OCI-LY7 (cell line): Measurements from ENCODE around the gene LGALS1. TPM values are rescaled to one million over a fixed set of nuclear protein-coding genes. Genes with fewer than 3 reads are reported as not detected.
A peak's percentile ranks its signal among the peaks of the same experiment; 100 is the strongest.

Experiments
- BruUV-seq: library from RNA; stranded (reverse); fragments of 400-500 nt; replicated peaks from 2 replicates; lab custom pipeline; 2021; lab: Mats Ljungman, UMichigan
- CTCF ChIA-PET: fragments of 300-600 bp; sonication (Branson Sonifier 250); formaldehyde crosslinking; loops from one replicate; lab custom pipeline; 2022; ENCODE audit warnings: antibody characterized with exemption; ENCODE audit not compliant: unreplicated experiment; lab: Charles Lee
- POLR2A ChIA-PET: fragments of 300-600 bp; sonication (Branson Sonifier 250); formaldehyde crosslinking; loops from one replicate; lab custom pipeline; 2022; ENCODE audit warnings: antibody characterized with exemption; lab: Charles Lee
- DNase-seq: peaks from one replicate; pipeline ENCODE4 v3.0.0-alpha.2; 2015; ENCODE audit warnings: low spot score
- H2AFZ ChIP-seq: fragments of 200-600 bp; sonication (generic), shearing (Covaris generic); 2 replicates; pipeline ENCODE4 v1.6.1; 2014; ENCODE audit warnings: mild to moderate bottlenecking, antibody characterized with exemption, low read length, moderate library complexity
- H3K27ac ChIP-seq: fragments of 200-600 bp; sonication (generic); 2 replicates; pipeline ENCODE4 v1.5.1; 2014; ENCODE audit warnings: mixed run types, low read depth, mild to moderate bottlenecking, moderate library complexity, low read length, inconsistent platforms; ENCODE audit not compliant: poor library complexity, severe bottlenecking
- H3K36me3 ChIP-seq: fragments of 200-600 bp; sonication (generic); 2 replicates; pipeline ENCODE4 v1.6.1; 2014; ENCODE audit warnings: mild to moderate bottlenecking, antibody characterized with exemption, low read length, moderate library complexity, mixed read lengths; ENCODE audit not compliant: insufficient read depth
- H3K4me1 ChIP-seq: fragments of 200-600 bp; sonication (generic); 2 replicates; pipeline ENCODE4 v1.5.1; 2014; ENCODE audit warnings: mild to moderate bottlenecking, low read length; ENCODE audit not compliant: insufficient read depth, poor library complexity, severe bottlenecking
- H3K4me2 ChIP-seq: fragments of 200-600 bp; sonication (generic); 2 replicates; pipeline ENCODE4 v1.6.1; 2014; ENCODE audit warnings: mild to moderate bottlenecking, low read length
- H3K4me3 ChIP-seq: fragments of 200-600 bp; sonication (generic); 2 replicates; pipeline ENCODE4 v1.5.1; 2014; ENCODE audit warnings: mild to moderate bottlenecking, low read depth, low read length; ENCODE audit not compliant: poor library complexity, severe bottlenecking
- H3K79me2 ChIP-seq: fragments of 200-600 bp; sonication (generic); 2 replicates; pipeline ENCODE4 v1.6.1; 2016; ENCODE audit warnings: low read depth, mild to moderate bottlenecking, low read length, moderate library complexity, mixed read lengths; ENCODE audit not compliant: insufficient read depth
- H3K9me2 ChIP-seq: fragments of 200-600 bp; sonication (generic); 2 replicates; pipeline ENCODE4 v1.6.1; 2016; ENCODE audit warnings: mild to moderate bottlenecking, low read length, mixed read lengths; ENCODE audit not compliant: insufficient read depth
- H3K9me3 ChIP-seq: fragments of 200-600 bp; sonication (generic); 2 replicates; pipeline ENCODE4 v1.6.1; 2014; ENCODE audit warnings: mild to moderate bottlenecking, mixed run types, low read length, mixed read lengths
- H4K20me1 ChIP-seq: fragments of 200-600 bp; sonication (generic); 2 replicates; pipeline ENCODE4 v1.6.1; 2014; ENCODE audit warnings: mild to moderate bottlenecking, antibody characterized with exemption, low read length, moderate library complexity, mixed read lengths; ENCODE audit not compliant: insufficient read depth
- CTCF ChIP-seq: fragments of 200-600 bp; sonication (generic); conservative IDR thresholded peaks from 2 replicates; pipeline ENCODE4 v1.5.1; 2014; ENCODE audit warnings: mild to moderate bottlenecking, antibody characterized with exemption, low read length, moderate library complexity, mixed read lengths
- EZH2phosphoT487 ChIP-seq: fragments of 200-600 bp; sonication (generic); IDR thresholded peaks from 2 replicates; pipeline ENCODE4 v1.6.1; 2018; ENCODE audit warnings: low read depth, borderline replicate concordance, mild to moderate bottlenecking, mixed run types, antibody characterized with exemption, low read length, moderate library complexity, mixed read lengths
- intact Hi-C: fragments of 100-400 bp; cut with micrococcal nuclease; formaldehyde crosslinking; loops from one replicate; pipeline ENCODE4 v1.10.0; 2022; ENCODE audit not compliant: unreplicated experiment
- total RNA-seq, 2 experiments: library from RNA; depleted of rRNA in 1 of 2; stranded (reverse); fragments of >200 nt in 1 of 2; shearing (Covaris generic) in 1 of 2; gene quantifications; 2 replicates each; pipeline ENCODE4 v1.2.3, GENCODE V29; 2014 to 2022

LGALS1 gene
- total RNA-seq, 2 experiments from 2014 or later, result 57.3 to 93.1 TPM

GRCh38 chr22:37638391-37639069 lies 36.9 kb upstream of the LGALS1 start:
- Histone ChIP-seq H4K20me1 (no peaks in the 10 kb centered on the region), H3K9me2 (no peaks in the 10 kb centered on the region), H2AFZ (peak overlapping the region; percentile 78; the same call in 1 of the 2 replicates), H3K4me3 (peak overlapping the region; percentile 94), H3K4me1 (peaks cover 42% of the 10 kb centered on the region), H3K4me2 (peak overlapping the region; percentile 99), H3K36me3 (peaks cover 13% of the 10 kb centered on the region; the same call in 1 of the 2 replicates), H3K9me3 (no peaks in the 10 kb centered on the region), H3K27ac (no peak overlapping the region), H3K79me2 (no peaks in the 10 kb centered on the region)
- no TSS peak for BruUV-seq
- POLR2A ChIA-PET, result no interaction called here
- no peak for TF ChIP-seq EZH2phosphoT487
- no peak for TF ChIP-seq CTCF
- no peak for DNase-seq
- CTCF ChIA-PET, result interaction anchor here (0.7 to 1.2 kb wide), 2 partner anchors 29 to 32 kb away, joined by 3 to 4 read pairs; no protein-coding TSS in a partner anchor
- intact Hi-C loops, result loop anchor here (2.0 kb wide), 1 partner anchor 16 kb away; no protein-coding TSS in a partner anchor

- H2AFZ ChIP-seq, result peak within 1 kb of the TSS; percentile 78
- H3K9me2 ChIP-seq, result no peaks in the 10 kb centered on the region
- H3K4me2 ChIP-seq, result peak within 1 kb of the TSS; percentile 99
- H3K9me3 ChIP-seq, result no peaks in the 10 kb centered on the region
- peaks cover 35% of the 10 kb centered on the region for H3K4me1 ChIP-seq
- POLR2A ChIA-PET, result no interaction called here
- DNase-seq, result peak; percentile 67
- CTCF ChIA-PET, result interaction anchor here (0.6 kb wide), 2 partner anchors 29 to 289 kb away, joined by 5 to 6 read pairs; no protein-coding TSS in a partner anchor
- peak within 1 kb of the TSS; percentile 41 for H3K27ac ChIP-seq
- intact Hi-C loops, result loop anchor here (2.0 kb wide), 1 partner anchor 16 kb away; no protein-coding TSS in a partner anchor
- H3K4me3 ChIP-seq, result peak within 1 kb of the TSS; percentile 94
- no TSS peak for BruUV-seq
- H4K20me1 ChIP-seq, result no peaks in the 10 kb centered on the region
- H3K79me2 ChIP-seq, result no peaks in the 10 kb centered on the region
- TF ChIP-seq EZH2phosphoT487, result no peak
- no peak; the same call in 1 of the 2 replicates for TF ChIP-seq CTCF
- H3K36me3 ChIP-seq, result peaks cover 17% of the 10 kb centered on the region; the same call in 1 of the 2 replicates
Observed at GRCh38 chr22:37639070-37639760, 36.2 kb upstream of the LGALS1 start, which contains the start of gene SH3BP1. TSS of gene SH3BP1 (plus strand) at chr22:37639669. CDS start at chr22:37639788, 119 bp downstream.
